H1 (cell line): ENCODE measurements around the gene EMX2. TPM values are rescaled to one million over a fixed set of nuclear protein-coding genes. Genes with fewer than 3 reads are reported as not detected.

Experiments used
- CBX5 ChIP-seq: fragments of 300-800, 300-1000 bp; sonication (generic); IDR thresholded peaks from 2 replicates; pipeline ENCODE4 v1.7.1; 2016; ENCODE audit warnings: antibody characterized with exemption, low read length, low read depth
- CHD2 ChIP-seq: IDR thresholded peaks from 2 replicates; pipeline ENCODE4 v1.6.1; 2012; ENCODE audit warnings: low read length, improper control_type of control experiment
- KDM4A ChIP-seq: IDR thresholded peaks from one replicate; pipeline ENCODE4 v1.7.1; 2012; ENCODE audit warnings: low read depth, mild to moderate bottlenecking, moderate library complexity, low read length, inconsistent platforms; ENCODE audit not compliant: severe bottlenecking
- SAP30 ChIP-seq: fragments of 300-600 bp; sonication (generic); IDR thresholded peaks from 2 replicates; pipeline ENCODE4 v1.7.1; 2012; ENCODE audit warnings: low read length, moderate library complexity, mild to moderate bottlenecking, inconsistent platforms; ENCODE audit not compliant: insufficient read depth, insufficient replicate concordance
- SUZ12 ChIP-seq: fragments of 200-600 bp; sonication (generic); IDR thresholded peaks from 2 replicates; pipeline ENCODE4 v1.6.1; 2012; ENCODE audit warnings: mild to moderate bottlenecking, inconsistent platforms, low read length, moderate library complexity, mixed read lengths
- polyA plus RNA-seq, 7 experiments: library from polyadenylated mRNA; depleted of rRNA in 3 of 7; stranded (reverse) in 5 of 7; unstranded in 2 of 7; fragments of >200 nt in 5 of 7; fragments of 200-250 nt in 2 of 7; gene quantifications; 1 replicate in 5 of 7; 2 replicates in 1 of 7; 4 replicates in 1 of 7; pipeline versions ENCODE4 v1.2.1 to v1.2.3, GENCODE V29; 2011 to 2013; ENCODE audit warnings: missing spikeins in 2 of 7, mixed read lengths in 2 of 7
- total RNA-seq: library from RNA; stranded (reverse); fragmentation: NEBNext Ultra II Directional; extraction: Animal tissue kit (Norgen Biotek cat#: 25700); gene quantifications from 2 replicates; pipeline ENCODE4 v1.2.1, GENCODE V29; 2021

EMX2 gene
- total and polyA plus RNA-seq, 2 of the 8 experiments (the other 6 are each of a cell fraction or from before 2014, with no cell fraction given): not detected

GRCh38 chr10:117568334-117568733 lies 25.8 kb downstream of the EMX2 start (continued):
- TF ChIP-seq SUZ12 (no peak), KDM4A (no peak), CBX5 (no peak), SAP30 (no peak), CHD2 (no peak)
- TF ChIP-seq, all 59 proteins: peak for 0
